GM10248 (cell line): ENCODE measurements around the gene ATF1.

ENCODE experiments used
- CTCF ChIA-PET: fragments of 300-600 bp; sonication (Branson Sonifier 250); formaldehyde crosslinking; extraction: SDS; loops from one replicate; lab custom pipeline; 2021; ENCODE audit warnings: antibody characterized with exemption; lab: Yijun Ruan, JAX
- POLR2A ChIA-PET: fragments of 350-650 bp; sonication (Branson Sonifier 250); formaldehyde crosslinking; extraction: SDS; loops from one replicate; lab custom pipeline; 2020; ENCODE audit warnings: antibody characterized with exemption; lab: Yijun Ruan, JAX
- DNase-seq: peaks from one replicate; pipeline ENCODE4 v3.0.0; 2012; ENCODE audit errors: extremely low spot score
- TF ChIP-seq, protein P1 (sequence below): IDR thresholded peaks from 2 replicates; pipeline ENCODE4 v1.5.1; 2012; ENCODE audit warnings: mild to moderate bottlenecking, low read depth; ENCODE audit errors: extremely low read depth, missing control alignments, control extremely low read depth

Gene ATF1

DNA sequence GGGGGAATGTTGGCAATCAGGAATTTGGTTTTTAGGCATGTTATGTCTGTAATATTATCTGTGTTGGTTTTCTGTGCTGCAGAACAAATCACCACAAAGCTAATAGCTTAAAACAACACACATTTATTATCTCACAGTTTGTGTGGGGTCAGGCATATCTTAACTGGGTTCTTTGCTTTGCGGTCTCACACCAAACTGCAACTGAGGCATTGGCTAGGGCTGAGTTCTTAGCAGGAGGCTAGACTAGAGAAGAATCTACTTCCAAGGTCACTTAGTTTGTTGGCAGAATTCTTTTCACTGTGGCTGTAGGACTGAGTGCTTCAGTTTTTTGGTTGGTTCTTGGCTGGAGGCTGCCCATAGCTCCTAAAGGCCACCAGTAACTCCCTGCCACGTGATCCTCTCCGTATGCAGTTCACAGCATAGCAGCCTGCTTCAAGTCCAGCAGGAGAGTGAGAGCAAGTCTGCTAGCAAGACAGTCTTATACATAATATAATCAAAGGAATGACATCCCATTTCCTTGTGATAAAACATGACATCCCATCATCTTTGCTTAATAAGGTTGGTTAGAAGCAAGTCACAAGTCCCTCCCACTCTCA, 21.6 kb downstream of the ATF1 start:
- TF ChIP-seq, protein P1, sequence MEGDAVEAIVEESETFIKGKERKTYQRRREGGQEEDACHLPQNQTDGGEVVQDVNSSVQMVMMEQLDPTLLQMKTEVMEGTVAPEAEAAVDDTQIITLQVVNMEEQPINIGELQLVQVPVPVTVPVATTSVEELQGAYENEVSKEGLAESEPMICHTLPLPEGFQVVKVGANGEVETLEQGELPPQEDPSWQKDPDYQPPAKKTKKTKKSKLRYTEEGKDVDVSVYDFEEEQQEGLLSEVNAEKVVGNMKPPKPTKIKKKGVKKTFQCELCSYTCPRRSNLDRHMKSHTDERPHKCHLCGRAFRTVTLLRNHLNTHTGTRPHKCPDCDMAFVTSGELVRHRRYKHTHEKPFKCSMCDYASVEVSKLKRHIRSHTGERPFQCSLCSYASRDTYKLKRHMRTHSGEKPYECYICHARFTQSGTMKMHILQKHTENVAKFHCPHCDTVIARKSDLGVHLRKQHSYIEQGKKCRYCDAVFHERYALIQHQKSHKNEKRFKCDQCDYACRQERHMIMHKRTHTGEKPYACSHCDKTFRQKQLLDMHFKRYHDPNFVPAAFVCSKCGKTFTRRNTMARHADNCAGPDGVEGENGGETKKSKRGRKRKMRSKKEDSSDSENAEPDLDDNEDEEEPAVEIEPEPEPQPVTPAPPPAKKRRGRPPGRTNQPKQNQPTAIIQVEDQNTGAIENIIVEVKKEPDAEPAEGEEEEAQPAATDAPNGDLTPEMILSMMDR, result no peak
- no peak for DNase-seq
- ChIA-PET POLR2A (no interaction called here), CTCF (no interaction called here)

DNA sequence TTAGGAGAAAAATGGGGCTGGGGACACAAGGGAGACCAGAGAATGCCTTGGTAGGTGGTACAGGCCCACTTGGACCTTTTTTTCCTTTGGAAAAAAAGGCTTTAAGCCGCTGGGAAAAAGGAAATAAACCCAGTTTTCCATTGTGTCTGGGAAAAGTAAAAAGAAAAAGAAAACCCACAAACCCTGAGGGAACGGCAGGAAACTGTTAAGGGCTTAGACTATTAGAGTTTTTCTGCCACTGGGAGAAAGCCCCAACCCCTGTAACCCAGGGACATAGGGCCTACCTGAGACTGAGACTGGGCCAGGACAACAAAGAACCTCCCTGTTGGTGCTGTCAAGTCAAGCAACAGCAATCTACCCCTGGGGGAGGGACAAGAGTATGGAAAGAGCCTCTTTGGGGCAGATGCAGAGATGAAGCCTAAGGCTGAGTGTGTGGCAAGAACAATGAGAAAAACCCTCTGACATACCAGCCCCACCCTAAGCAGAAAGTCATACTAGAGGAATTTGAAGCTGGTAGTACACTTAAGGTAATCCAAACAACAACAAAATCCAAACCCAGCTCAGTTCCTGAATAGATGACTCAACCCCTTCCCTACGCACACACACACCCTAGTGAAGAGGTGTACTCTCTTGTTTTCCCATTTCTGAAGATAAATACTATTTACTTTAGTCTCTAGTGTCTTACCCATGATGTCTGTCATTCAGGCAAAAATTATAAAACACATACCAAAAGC, 22.8 kb downstream of the ATF1 start:
- CTCF ChIA-PET, result interaction anchor here (1.0 to 1.3 kb wide), 2 partner anchors 21 to 39 kb away, joined by 3 to 5 read pairs; no protein-coding TSS in a partner anchor
- DNase-seq, result no peak
- TF ChIP-seq, protein P1, result no peak
- POLR2A ChIA-PET, result no interaction called here

DNA sequence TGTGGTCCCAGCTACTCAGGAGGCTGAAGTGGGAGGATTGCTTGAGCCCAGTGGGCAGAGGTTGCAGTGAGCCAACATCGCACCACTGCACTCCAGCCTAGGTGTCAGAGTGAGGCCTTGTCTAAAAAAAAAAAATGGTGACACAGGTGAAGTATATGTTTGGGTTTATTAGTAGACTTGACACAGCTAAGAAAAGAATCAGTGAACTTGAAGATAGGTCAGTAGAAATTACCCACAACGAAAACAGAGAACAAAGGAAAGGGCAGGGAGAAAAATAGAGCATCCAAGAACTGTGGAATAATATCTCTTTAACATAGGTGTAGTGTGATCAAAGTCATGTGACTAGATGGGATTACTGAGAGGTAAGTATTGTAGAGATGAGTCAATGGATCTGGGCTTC, 23.7 kb downstream of the ATF1 start:
- ChIA-PET POLR2A (no interaction called here), CTCF (interaction anchor here (1.0 to 1.6 kb wide), 3 partner anchors 22 to 200 kb away, joined by 3 to 5 read pairs (median 4); no protein-coding TSS in a partner anchor)
- TF ChIP-seq, protein P1, result no peak
- DNase-seq, result no peak

DNA sequence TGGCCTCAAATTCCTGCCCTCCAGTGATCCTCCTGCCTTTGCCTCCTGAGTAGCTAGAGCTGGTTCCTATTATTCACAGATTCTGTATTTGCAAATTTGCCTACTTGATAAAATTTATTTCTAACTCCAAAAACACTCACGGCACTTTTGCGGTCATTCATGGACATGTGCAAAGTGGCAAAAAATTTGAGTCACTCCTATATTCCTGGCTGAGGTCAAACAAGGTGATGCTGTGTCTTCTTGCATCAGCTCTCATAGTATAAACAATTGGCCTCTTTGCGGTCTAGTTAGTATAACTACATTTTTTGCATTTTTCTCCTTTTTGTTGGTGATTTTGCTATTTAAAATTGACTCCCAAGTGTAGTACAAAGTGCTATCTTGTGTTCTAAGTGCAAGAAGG, 24.7 kb downstream of the ATF1 start:
- POLR2A ChIA-PET, result no interaction called here
- DNase-seq, result no peak
- CTCF ChIA-PET, result interaction anchor here (1.6 kb wide), 1 partner anchor 199 kb away, joined by 4 read pairs; no protein-coding TSS in a partner anchor
- TF ChIP-seq, protein P1, result no peak

DNA sequence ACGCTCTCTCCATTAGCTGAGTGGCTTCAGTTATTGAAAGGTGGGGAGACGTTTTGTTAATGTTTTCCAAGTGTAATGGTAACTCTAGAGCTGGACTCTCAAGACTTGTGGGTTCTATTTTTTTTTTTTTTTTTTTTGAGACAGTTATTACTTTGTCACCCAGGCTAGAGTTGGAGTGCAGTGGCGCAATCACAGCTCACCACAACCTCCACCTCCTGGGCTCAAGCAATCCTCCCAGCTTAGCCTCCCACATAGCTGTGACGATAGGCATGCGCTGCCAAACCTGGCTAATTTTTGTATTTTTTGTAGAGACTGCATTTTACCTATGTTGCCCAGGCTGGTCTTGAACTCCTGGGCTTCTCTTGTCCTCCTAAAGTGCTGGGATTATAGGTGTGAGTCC, 26.2 kb downstream of the ATF1 start:
- ChIA-PET CTCF (interaction anchor here (1.3 to 2.6 kb wide), 2 partner anchors 25 to 551 kb away, joined by 3 to 7 read pairs; partner anchors contain the start of gene ATF1), POLR2A (interaction anchor here (0.7 to 1.2 kb wide), 2 partner anchors 283 to 293 kb away, joined by 3 to 5 read pairs; no protein-coding TSS in a partner anchor)
- TF ChIP-seq, protein P1, result no peak
- DNase-seq, result no peak

DNA sequence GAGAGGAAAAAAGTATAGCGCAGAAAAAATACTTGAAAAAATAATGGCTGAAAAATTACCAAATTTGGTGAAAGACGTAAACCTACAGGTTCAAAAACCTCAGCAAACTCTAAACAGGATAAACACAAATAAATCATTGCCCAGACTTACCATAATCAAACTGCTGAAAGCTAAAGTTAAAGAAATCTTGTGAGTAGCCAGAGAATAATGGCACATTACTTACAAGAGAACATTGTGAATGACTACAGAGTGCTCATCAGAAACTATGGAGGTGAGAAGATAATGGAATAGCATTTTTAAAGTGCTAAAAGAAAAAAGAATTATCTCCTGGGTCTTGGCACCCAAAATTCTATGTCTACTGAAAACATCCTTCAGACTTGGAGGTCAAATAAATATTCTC, 36.0 kb downstream of the ATF1 start:
- DNase-seq, result no peak
- CTCF ChIA-PET, result no interaction called here
- TF ChIP-seq, protein P1, result no peak
- POLR2A ChIA-PET, result no interaction called here
